ENCODE results near the gene TMEM164. TPM values are rescaled to one million over a fixed set of nuclear protein-coding genes. Genes with fewer than 3 reads are reported as not detected.

Gene TMEM164
- total and polyA plus RNA-seq, 7 experiments from 2014 or later = 0.92 to 30.1 (median 17.5) TPM

- Mint-ChIP-seq H3K27ac (peak overlapping the region in 1 of 9 donors; percentile 51), H3K4me1 (peaks cover 0 to 23% (median 9%) of the 10 kb centered on the region in 7 donors), H3K36me3 (peaks cover 5 to 21% (median 18%) of the 10 kb centered on the region in 5 donors), H3K9me3 (peaks cover 0 to 3% (median 0%) of the 10 kb centered on the region in 11 donors), H3K4me3 (no peak overlapping the region), H3K27me3 (no peaks in the 10 kb centered on the region)
- intact Hi-C loops (cut with micrococcal nuclease) = no loop called here
- H3K9me3 ChIP-seq (ENCODE audit: control insufficient read depth in 2 of 3, low read length in 3 of 3) = no peaks in the 10 kb centered on the region
- ATAC-seq = no peak
- H3K36me3 ChIP-seq (ENCODE audit: control insufficient read depth in 2 of 3, insufficient read depth in 3 of 3, low read length in 3 of 3) = peaks cover 0 to 3% (median 3%) of the 10 kb centered on the region in 3 experiments
- POLR2A ChIA-PET = no interaction called here
- H3K27ac ChIP-seq (ENCODE audit: low read depth, low read length) = no peak overlapping the region
- no peak overlapping the region for H3K4me3 ChIP-seq (ENCODE audit: low read length)
- H3K27me3 ChIP-seq (ENCODE audit: control insufficient read depth in 2 of 2, insufficient read depth in 2 of 2, low read length in 2 of 2) = no peaks in the 10 kb centered on the region
- CTCF ChIA-PET = interaction anchor here (0.6 kb wide), 1 partner anchor 339 kb away, joined by 4 read pairs; no protein-coding TSS in a partner anchor
- no peaks in the 10 kb centered on the region for H3K4me1 ChIP-seq (ENCODE audit: control insufficient read depth in 2 of 2, insufficient read depth in 2 of 2, low read length in 2 of 2)
- no peak for DNase-seq
Measured at GRCh38 chrX:110050901-110051300, 48.0 kb downstream of the TMEM164 start.

GRCh38 chrX:110051559-110051958 is 48.6 kb downstream of the TMEM164 start:
- ChIA-PET POLR2A (no interaction called here), CTCF (no interaction called here)
- H3K36me3 ChIP-seq (ENCODE audit: control insufficient read depth in 2 of 3, insufficient read depth in 3 of 3, low read length in 3 of 3) = peaks cover 0 to 3% (median 3%) of the 10 kb centered on the region in 3 experiments
- no peak for ATAC-seq
- Mint-ChIP-seq H3K27ac (no peak overlapping the region), H3K9me3 (peaks cover 0 to 3% (median 0%) of the 10 kb centered on the region in 11 donors), H3K36me3 (peaks cover 5 to 21% (median 18%) of the 10 kb centered on the region in 5 donors), H3K27me3 (no peaks in the 10 kb centered on the region), H3K4me3 (no peak overlapping the region), H3K4me1 (peaks cover 0 to 23% (median 9%) of the 10 kb centered on the region in 7 donors)
- H3K27ac ChIP-seq (ENCODE audit: low read depth, low read length) = no peak overlapping the region
- no peak for DNase-seq
- no peaks in the 10 kb centered on the region for H3K9me3 ChIP-seq (ENCODE audit: control insufficient read depth in 2 of 3, low read length in 3 of 3)
- no peaks in the 10 kb centered on the region for H3K4me1 ChIP-seq (ENCODE audit: control insufficient read depth in 2 of 2, insufficient read depth in 2 of 2, low read length in 2 of 2)
- no peak overlapping the region for H3K4me3 ChIP-seq (ENCODE audit: low read length)
- no peaks in the 10 kb centered on the region for H3K27me3 ChIP-seq (ENCODE audit: control insufficient read depth in 2 of 2, insufficient read depth in 2 of 2, low read length in 2 of 2)
- intact Hi-C loops (cut with micrococcal nuclease) = no loop called here

GRCh38 chrX:110052303-110052702 is 49.4 kb downstream of the TMEM164 start:
- Mint-ChIP-seq H3K4me3 (no peak overlapping the region), H3K9me3 (peaks cover 0 to 3% (median 0%) of the 10 kb centered on the region in 11 donors), H3K27me3 (no peaks in the 10 kb centered on the region), H3K36me3 (peaks cover 5 to 22% (median 21%) of the 10 kb centered on the region in 5 donors), H3K4me1 (peaks cover 0 to 26% (median 9%) of the 10 kb centered on the region in 7 donors), H3K27ac (no peak overlapping the region)
- Histone ChIP-seq H3K36me3 (ENCODE audit: control insufficient read depth in 2 of 3, insufficient read depth in 3 of 3, low read length in 3 of 3) (peaks cover 0 to 3% (median 3%) of the 10 kb centered on the region in 3 experiments), H3K27ac (ENCODE audit: low read depth, low read length) (no peak overlapping the region), H3K9me3 (ENCODE audit: control insufficient read depth in 2 of 3, low read length in 3 of 3) (no peaks in the 10 kb centered on the region), H3K4me1 (ENCODE audit: control insufficient read depth in 2 of 2, insufficient read depth in 2 of 2, low read length in 2 of 2) (no peaks in the 10 kb centered on the region), H3K4me3 (ENCODE audit: low read length) (no peak overlapping the region), H3K27me3 (ENCODE audit: control insufficient read depth in 2 of 2, insufficient read depth in 2 of 2, low read length in 2 of 2) (no peaks in the 10 kb centered on the region)
- ChIA-PET POLR2A (no interaction called here), CTCF (no interaction called here)
- intact Hi-C loops (cut with micrococcal nuclease) = no loop called here
- no peak for DNase-seq
- ATAC-seq = no peak

GRCh38 chrX:110053453-110053852 is 50.5 kb downstream of the TMEM164 start:
- H3K9me3 Mint-ChIP-seq = peaks cover 0 to 3% (median 0%) of the 10 kb centered on the region in 11 donors
- Histone ChIP-seq H3K27ac (ENCODE audit: low read depth, low read length) (no peak overlapping the region), H3K36me3 (ENCODE audit: control insufficient read depth in 2 of 3, insufficient read depth in 3 of 3, low read length in 3 of 3) (peaks cover 0 to 3% (median 3%) of the 10 kb centered on the region in 3 experiments), H3K9me3 (ENCODE audit: control insufficient read depth in 2 of 3, low read length in 3 of 3) (no peaks in the 10 kb centered on the region), H3K27me3 (ENCODE audit: control insufficient read depth in 2 of 2, insufficient read depth in 2 of 2, low read length in 2 of 2) (no peaks in the 10 kb centered on the region), H3K4me1 (ENCODE audit: control insufficient read depth in 2 of 2, insufficient read depth in 2 of 2, low read length in 2 of 2) (no peaks in the 10 kb centered on the region), H3K4me3 (ENCODE audit: low read length) (no peak overlapping the region)
- no peak overlapping the region for H3K4me3 Mint-ChIP-seq
- POLR2A ChIA-PET = no interaction called here
- peaks cover 5 to 21% (median 18%) of the 10 kb centered on the region in 5 donors for H3K36me3 Mint-ChIP-seq
- intact Hi-C loops (cut with micrococcal nuclease) = no loop called here
- CTCF ChIA-PET = no interaction called here
- H3K27ac Mint-ChIP-seq = no peak overlapping the region
- DNase-seq (no peak), ATAC-seq (no peak)
- H3K27me3 Mint-ChIP-seq = no peaks in the 10 kb centered on the region
- H3K4me1 Mint-ChIP-seq = peaks cover 0 to 26% (median 7%) of the 10 kb centered on the region in 7 donors

GRCh38 chrX:110055616-110056015 is 52.7 kb downstream of the TMEM164 start:
- H3K4me1 Mint-ChIP-seq = peaks cover 0 to 8% (median 4%) of the 10 kb centered on the region in 7 donors

GRCh38 chrX:110056419-110056818 is 53.5 kb downstream of the TMEM164 start:
- intact Hi-C loops (cut with micrococcal nuclease) = no loop called here
- H3K4me1 Mint-ChIP-seq = peaks cover 0 to 8% (median 3%) of the 10 kb centered on the region in 7 donors

More at GRCh38 chrX:110055616-110056015, 52.7 kb downstream of the TMEM164 start:
- intact Hi-C loops (cut with micrococcal nuclease) = no loop called here
- Histone ChIP-seq H3K27ac (ENCODE audit: low read depth, low read length) (no peak overlapping the region), H3K36me3 (ENCODE audit: control insufficient read depth in 2 of 3, insufficient read depth in 3 of 3, low read length in 3 of 3) (peaks cover 0 to 3% (median 3%) of the 10 kb centered on the region in 3 experiments), H3K27me3 (ENCODE audit: control insufficient read depth in 2 of 2, insufficient read depth in 2 of 2, low read length in 2 of 2) (no peaks in the 10 kb centered on the region), H3K4me3 (ENCODE audit: low read length) (no peak overlapping the region), H3K9me3 (ENCODE audit: control insufficient read depth in 2 of 3, low read length in 3 of 3) (no peaks in the 10 kb centered on the region), H3K4me1 (ENCODE audit: control insufficient read depth in 2 of 2, insufficient read depth in 2 of 2, low read length in 2 of 2) (no peaks in the 10 kb centered on the region)
- H3K4me3 Mint-ChIP-seq = no peak overlapping the region
- no peak for DNase-seq
- H3K27me3 Mint-ChIP-seq = no peaks in the 10 kb centered on the region
- ATAC-seq = no peak
- ChIA-PET CTCF (no interaction called here), POLR2A (no interaction called here)
- H3K36me3 Mint-ChIP-seq = peaks cover 5 to 21% (median 17%) of the 10 kb centered on the region in 5 donors
- H3K9me3 Mint-ChIP-seq = peaks cover 0 to 6% (median 0%) of the 10 kb centered on the region in 11 donors
- H3K27ac Mint-ChIP-seq = no peak overlapping the region

GRCh38 chrX:110059410-110059809 is 56.5 kb downstream of the TMEM164 start:
- Mint-ChIP-seq H3K27me3 (no peaks in the 10 kb centered on the region), H3K4me3 (no peak overlapping the region), H3K27ac (no peak overlapping the region), H3K36me3 (peaks cover 4 to 17% (median 11%) of the 10 kb centered on the region in 5 donors), H3K9me3 (peaks cover 0 to 3% (median 0%) of the 10 kb centered on the region in 11 donors), H3K4me1 (peaks cover 0 to 12% (median 9%) of the 10 kb centered on the region in 7 donors)
- Histone ChIP-seq H3K27me3 (ENCODE audit: control insufficient read depth in 2 of 2, insufficient read depth in 2 of 2, low read length in 2 of 2) (no peaks in the 10 kb centered on the region), H3K9me3 (ENCODE audit: control insufficient read depth in 2 of 3, low read length in 3 of 3) (no peaks in the 10 kb centered on the region), H3K4me1 (ENCODE audit: control insufficient read depth in 2 of 2, insufficient read depth in 2 of 2, low read length in 2 of 2) (no peaks in the 10 kb centered on the region), H3K27ac (ENCODE audit: low read depth, low read length) (no peak overlapping the region), H3K36me3 (ENCODE audit: control insufficient read depth in 2 of 3, insufficient read depth in 3 of 3, low read length in 3 of 3) (peaks cover 0 to 3% (median 0%) of the 10 kb centered on the region in 3 experiments), H3K4me3 (ENCODE audit: low read length) (no peak overlapping the region)
- CTCF ChIA-PET = no interaction called here
- POLR2A ChIA-PET = no interaction called here
- intact Hi-C loops (cut with micrococcal nuclease) = no loop called here
- ATAC-seq (no peak), DNase-seq (no peak)

More at GRCh38 chrX:110056419-110056818, 53.5 kb downstream of the TMEM164 start:
- H3K27me3 ChIP-seq (ENCODE audit: control insufficient read depth in 2 of 2, insufficient read depth in 2 of 2, low read length in 2 of 2) = no peaks in the 10 kb centered on the region
- ChIA-PET POLR2A (no interaction called here), CTCF (no interaction called here)
- no peak overlapping the region for H3K4me3 Mint-ChIP-seq
- peaks cover 0 to 6% (median 0%) of the 10 kb centered on the region in 11 donors for H3K9me3 Mint-ChIP-seq
- H3K27ac ChIP-seq (ENCODE audit: low read depth, low read length) = no peak overlapping the region
- DNase-seq (no peak), ATAC-seq (no peak)
- H3K9me3 ChIP-seq (ENCODE audit: control insufficient read depth in 2 of 3, low read length in 3 of 3) = no peaks in the 10 kb centered on the region
- H3K27me3 Mint-ChIP-seq = no peaks in the 10 kb centered on the region
- H3K36me3 ChIP-seq (ENCODE audit: control insufficient read depth in 2 of 3, insufficient read depth in 3 of 3, low read length in 3 of 3) = peaks cover 0 to 3% (median 3%) of the 10 kb centered on the region in 3 experiments
- no peak overlapping the region for H3K4me3 ChIP-seq (ENCODE audit: low read length)
- no peaks in the 10 kb centered on the region for H3K4me1 ChIP-seq (ENCODE audit: control insufficient read depth in 2 of 2, insufficient read depth in 2 of 2, low read length in 2 of 2)
- H3K27ac Mint-ChIP-seq = no peak overlapping the region
- H3K36me3 Mint-ChIP-seq = peaks cover 7 to 26% (median 21%) of the 10 kb centered on the region in 5 donors

All from naive thymus-derived CD4-positive, alpha-beta T cell (primary cell).